ENCODE measurements around the gene SPATA2L.
"Not testable (repeated sequence)": the region's sequence is repeated elsewhere in the genome, so short reads cannot be mapped to it uniquely, and the experiment has no call there.

Gene SPATA2L

DNA sequence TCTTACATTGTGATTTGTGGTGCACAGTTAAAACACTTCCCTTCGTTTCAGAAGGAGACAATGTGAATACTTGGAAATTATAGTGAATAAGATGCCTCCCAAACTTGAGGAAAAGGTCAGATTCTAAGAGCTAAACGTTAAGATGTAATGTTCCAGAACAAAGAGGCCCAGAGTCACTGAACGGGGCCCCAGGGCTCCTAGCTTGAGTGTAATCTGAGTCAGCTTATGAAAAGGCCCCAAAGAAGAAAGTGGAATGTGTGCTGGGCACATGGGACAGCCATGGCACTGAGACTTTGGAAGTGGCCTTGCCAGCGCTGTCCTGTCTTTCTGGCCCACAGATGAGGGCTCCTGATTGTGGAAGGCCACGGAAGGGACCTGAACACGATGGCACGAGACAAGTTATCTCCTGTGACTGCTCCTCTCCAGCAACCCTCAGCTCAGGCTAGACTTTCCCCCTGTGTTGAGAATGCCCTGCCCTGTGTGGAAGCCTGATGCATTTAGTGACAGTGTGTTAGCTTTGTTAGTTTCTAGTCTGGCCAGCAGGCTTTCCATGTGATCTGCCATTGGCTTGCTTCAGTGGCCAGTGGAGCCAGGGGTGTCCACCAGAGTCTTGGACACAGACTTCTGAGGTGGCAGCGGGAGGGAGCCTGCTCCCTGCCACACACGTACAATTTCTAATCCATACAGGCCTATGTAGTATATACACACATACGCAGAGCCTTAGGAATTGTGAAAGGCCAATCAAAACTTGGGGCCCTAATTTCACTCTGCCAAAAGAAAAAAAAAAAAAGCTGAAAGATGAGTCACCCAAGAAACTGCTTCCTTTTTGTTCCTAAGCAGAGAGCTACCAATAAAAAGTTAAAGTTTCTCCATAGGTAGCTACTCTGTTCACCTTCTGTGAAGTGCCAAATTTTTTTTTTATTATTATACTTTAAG is 30.7 kb downstream of the SPATA2L start:
- TF ChIP-seq, protein P1, sequence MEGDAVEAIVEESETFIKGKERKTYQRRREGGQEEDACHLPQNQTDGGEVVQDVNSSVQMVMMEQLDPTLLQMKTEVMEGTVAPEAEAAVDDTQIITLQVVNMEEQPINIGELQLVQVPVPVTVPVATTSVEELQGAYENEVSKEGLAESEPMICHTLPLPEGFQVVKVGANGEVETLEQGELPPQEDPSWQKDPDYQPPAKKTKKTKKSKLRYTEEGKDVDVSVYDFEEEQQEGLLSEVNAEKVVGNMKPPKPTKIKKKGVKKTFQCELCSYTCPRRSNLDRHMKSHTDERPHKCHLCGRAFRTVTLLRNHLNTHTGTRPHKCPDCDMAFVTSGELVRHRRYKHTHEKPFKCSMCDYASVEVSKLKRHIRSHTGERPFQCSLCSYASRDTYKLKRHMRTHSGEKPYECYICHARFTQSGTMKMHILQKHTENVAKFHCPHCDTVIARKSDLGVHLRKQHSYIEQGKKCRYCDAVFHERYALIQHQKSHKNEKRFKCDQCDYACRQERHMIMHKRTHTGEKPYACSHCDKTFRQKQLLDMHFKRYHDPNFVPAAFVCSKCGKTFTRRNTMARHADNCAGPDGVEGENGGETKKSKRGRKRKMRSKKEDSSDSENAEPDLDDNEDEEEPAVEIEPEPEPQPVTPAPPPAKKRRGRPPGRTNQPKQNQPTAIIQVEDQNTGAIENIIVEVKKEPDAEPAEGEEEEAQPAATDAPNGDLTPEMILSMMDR (IDR thresholded peaks at IDR 0.05; ENCODE audit: low read depth, low read length, missing control alignments) = no peak
- DNase-seq (ENCODE audit: extremely low read depth, low read depth) = no peak
- H3K4me3 ChIP-seq (replicated peaks; ENCODE audit: low read depth, low read length) = no peak overlapping the region

DNA sequence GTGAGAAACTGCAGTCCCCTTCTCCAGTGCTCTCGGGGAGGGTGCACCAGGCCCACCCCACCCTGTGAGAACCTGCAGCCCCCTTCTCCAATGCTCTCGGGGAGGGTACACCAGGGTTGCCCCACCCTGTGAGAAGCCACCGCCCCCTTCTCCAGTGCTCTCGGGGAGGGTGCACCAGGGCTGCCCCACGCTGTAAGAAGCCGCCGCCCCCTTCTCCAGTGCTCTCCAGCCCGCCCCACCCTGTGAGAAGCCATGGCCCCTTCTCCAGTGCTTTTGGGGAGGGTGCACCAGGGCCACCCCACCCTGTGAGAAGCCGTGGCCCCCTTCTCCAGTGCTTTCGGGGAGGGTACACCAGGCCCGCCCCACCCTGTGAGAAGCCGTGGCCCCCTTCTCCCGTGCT is 31.8 kb downstream of the SPATA2L start:
- no peak for DNase-seq (ENCODE audit: extremely low read depth, low read depth)
- no peak overlapping the region for H3K4me3 ChIP-seq (replicated peaks; ENCODE audit: low read depth, low read length)
- TF ChIP-seq, protein P1 (IDR thresholded peaks at IDR 0.05; ENCODE audit: low read depth, low read length, missing control alignments) = no peak

DNA sequence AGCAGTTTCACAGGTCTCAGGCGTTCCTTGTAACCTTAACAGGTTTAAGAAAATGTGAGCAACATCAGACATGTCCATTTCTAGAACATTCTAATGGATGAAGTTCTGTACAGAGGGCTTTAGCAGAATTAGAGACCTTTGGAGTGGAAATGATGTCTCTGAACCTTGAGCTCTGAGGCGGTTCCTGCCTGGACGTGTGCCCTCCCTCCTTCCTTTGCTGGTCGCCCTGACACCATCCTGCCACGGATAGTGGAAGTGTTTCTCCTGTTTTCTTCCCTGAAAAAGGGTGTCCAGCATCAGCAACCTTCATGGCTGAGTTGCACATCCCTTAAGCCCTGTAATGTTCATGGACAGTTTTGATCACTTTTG is 32.7 kb downstream of the SPATA2L start:
- TF ChIP-seq, protein P1 (IDR thresholded peaks at IDR 0.05; ENCODE audit: low read depth, low read length, missing control alignments) = no peak
- no peak overlapping the region for H3K4me3 ChIP-seq (replicated peaks; ENCODE audit: low read depth, low read length)
- DNase-seq (ENCODE audit: extremely low read depth, low read depth) = no peak

DNA sequence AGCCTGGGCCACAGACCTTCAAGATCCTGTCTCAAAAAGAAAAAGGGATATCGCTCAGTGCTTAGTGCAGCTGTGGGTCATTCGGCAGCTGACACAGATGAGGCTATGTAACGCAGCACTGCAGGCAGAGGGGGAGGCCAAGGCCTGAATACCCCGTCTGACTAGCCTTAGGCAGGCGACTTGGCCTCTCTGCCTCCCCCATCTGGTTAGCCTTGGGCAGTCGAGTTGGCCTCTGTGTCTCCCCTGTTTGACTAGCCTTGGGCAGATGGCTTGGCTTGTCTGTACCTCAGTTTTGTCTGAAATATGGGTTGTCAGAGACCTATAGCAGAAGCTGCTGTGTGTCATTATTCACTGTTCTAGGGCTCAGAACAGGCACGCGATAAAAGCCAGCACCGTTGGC is 33.9 kb downstream of the SPATA2L start:
- DNase-seq (ENCODE audit: extremely low read depth, low read depth) = no peak
- H3K4me3 ChIP-seq (replicated peaks; ENCODE audit: low read depth, low read length) = no peak overlapping the region
- TF ChIP-seq, protein P1 (IDR thresholded peaks at IDR 0.05; ENCODE audit: low read depth, low read length, missing control alignments) = no peak

DNA sequence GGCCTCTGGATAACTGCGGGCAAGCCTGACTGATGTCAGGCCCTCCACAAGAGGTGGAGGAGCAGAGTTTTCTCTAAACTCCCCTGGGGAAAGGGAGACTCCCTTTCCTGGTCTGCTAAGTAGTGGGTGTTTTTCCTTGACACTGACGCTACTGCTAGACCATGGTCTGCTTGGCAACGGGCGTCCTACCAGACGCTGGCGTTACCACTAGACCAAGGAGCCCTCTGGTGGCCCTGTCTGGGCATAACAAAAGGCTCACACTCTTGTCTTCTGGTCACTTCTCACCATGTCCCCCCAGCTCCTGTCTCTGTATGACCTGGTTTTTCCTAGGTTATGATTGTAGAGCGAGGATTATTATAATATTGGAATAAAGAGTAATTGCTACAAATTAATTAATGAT is 34.5 kb downstream of the SPATA2L start:
- DNase-seq (ENCODE audit: extremely low read depth, low read depth); H3K4me3 ChIP-seq (replicated peaks; ENCODE audit: low read depth, low read length): not testable (repeated sequence)
- TF ChIP-seq, protein P1 (IDR thresholded peaks at IDR 0.05; ENCODE audit: low read depth, low read length, missing control alignments) = peak; percentile 45

DNA sequence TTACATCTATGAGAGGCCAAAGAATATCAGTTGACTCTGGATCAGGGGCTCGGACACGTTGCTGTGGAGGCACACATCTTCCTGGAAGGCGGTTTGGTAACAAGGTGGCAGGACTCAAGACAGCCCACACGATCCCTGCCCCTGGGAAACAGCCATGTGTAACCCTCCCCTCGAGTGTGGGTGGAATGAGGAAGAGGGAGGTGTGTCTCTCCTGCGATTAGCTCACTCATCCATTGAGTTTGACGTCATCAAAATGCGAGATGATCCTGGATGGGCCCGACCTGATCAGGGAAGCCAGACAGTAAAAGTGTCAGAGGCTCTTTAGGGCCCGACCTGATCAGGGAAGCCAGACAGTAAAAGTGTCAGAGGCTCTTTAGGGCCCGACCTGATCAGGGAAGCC is 37.3 kb downstream of the SPATA2L start:
- not testable (repeated sequence) for H3K4me3 ChIP-seq (replicated peaks; ENCODE audit: low read depth, low read length); DNase-seq (ENCODE audit: extremely low read depth, low read depth)

DNA sequence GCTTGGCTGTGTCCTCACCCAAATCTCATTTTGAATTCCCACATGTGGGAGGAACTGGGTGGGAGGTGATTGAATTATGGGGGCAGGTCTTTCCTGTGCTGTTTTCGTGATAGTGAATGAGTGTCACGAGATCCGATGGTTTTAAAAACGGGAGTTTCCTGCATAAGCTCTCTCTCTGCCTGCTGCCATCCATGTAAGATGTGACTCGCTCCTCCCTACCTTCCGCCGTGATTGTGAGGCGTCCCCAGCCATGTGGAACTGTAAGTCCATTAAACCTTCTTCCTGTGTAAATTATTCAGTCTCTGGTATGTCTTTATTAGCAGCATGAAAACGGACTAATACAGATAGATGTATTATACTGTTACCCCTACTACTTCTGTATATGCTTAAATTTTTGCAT is 40.3 kb downstream of the SPATA2L start:
- TF ChIP-seq, protein P1 (IDR thresholded peaks at IDR 0.05; ENCODE audit: low read depth, low read length, missing control alignments) = no peak
- H3K4me3 ChIP-seq (replicated peaks; ENCODE audit: low read depth, low read length) = no peak overlapping the region

More for the DNA sequence above, 40.3 kb downstream of the SPATA2L start:
- DNase-seq (ENCODE audit: extremely low read depth, low read depth) = no peak

Data from HFF-Myc (cell line).